SK-N-SH (cell line): ENCODE measurements around the gene FOXP1.

Experiments used
- MXI1 ChIP-seq: IDR thresholded peaks from 2 replicates; pipeline ENCODE4 v1.6.1; 2012; ENCODE audit warnings: mild to moderate bottlenecking, low read depth, low read length, improper control_type of control experiment
- POLR2AphosphoS5 ChIP-seq: IDR thresholded peaks from 2 replicates; pipeline ENCODE4 v1.6.1; 2012; ENCODE audit warnings: low read depth, low read length
- RFX5 ChIP-seq: IDR thresholded peaks from 2 replicates; pipeline ENCODE4 v1.6.1; 2012; ENCODE audit warnings: mild to moderate bottlenecking, improper control_type of control experiment, low read length
- TF ChIP-seq, protein P1 (sequence below): IDR thresholded peaks from 2 replicates; pipeline ENCODE4 v1.6.1; 2012; ENCODE audit warnings: mild to moderate bottlenecking, low read depth, low read length, moderate library complexity

DNA sequence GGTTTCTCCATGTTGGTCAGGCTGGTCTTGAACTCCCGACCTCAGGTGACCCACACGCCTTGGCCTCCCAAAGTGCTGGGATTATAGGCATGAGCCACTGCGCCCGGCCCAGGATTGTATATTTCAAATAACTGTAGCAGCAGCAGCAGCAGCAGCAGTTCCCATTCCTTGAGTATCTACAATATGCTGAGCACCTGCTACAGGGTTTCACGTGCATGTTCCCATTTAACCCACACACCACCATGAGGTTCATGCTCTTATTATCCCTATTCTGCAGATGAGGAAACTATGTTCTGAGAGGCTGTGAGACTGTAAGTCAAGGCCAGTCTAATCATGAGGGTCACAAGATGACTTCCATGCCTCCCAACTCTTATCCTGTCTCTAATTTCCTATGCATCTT, 30.9 kb upstream of the FOXP1 start:
- TF ChIP-seq, protein P1, sequence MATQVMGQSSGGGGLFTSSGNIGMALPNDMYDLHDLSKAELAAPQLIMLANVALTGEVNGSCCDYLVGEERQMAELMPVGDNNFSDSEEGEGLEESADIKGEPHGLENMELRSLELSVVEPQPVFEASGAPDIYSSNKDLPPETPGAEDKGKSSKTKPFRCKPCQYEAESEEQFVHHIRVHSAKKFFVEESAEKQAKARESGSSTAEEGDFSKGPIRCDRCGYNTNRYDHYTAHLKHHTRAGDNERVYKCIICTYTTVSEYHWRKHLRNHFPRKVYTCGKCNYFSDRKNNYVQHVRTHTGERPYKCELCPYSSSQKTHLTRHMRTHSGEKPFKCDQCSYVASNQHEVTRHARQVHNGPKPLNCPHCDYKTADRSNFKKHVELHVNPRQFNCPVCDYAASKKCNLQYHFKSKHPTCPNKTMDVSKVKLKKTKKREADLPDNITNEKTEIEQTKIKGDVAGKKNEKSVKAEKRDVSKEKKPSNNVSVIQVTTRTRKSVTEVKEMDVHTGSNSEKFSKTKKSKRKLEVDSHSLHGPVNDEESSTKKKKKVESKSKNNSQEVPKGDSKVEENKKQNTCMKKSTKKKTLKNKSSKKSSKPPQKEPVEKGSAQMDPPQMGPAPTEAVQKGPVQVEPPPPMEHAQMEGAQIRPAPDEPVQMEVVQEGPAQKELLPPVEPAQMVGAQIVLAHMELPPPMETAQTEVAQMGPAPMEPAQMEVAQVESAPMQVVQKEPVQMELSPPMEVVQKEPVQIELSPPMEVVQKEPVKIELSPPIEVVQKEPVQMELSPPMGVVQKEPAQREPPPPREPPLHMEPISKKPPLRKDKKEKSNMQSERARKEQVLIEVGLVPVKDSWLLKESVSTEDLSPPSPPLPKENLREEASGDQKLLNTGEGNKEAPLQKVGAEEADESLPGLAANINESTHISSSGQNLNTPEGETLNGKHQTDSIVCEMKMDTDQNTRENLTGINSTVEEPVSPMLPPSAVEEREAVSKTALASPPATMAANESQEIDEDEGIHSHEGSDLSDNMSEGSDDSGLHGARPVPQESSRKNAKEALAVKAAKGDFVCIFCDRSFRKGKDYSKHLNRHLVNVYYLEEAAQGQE, result no peak
- TF ChIP-seq POLR2AphosphoS5 (no peak), RFX5 (no peak), MXI1 (no peak)
